Stimulated activated CD8-positive, alpha-beta memory T cell treated with anti-CD3 and anti-CD28 coated beads, Interleukin-15, amount 100 ng/mL, for 24 hours (primary cell): ENCODE results near the gene HLA-DQA2.
"Not testable (repeated sequence)": the region's sequence is repeated elsewhere in the genome, so short reads cannot be mapped to it uniquely, and the experiment has no call there.

Source experiments
- DNase-seq: peaks from one replicate; pipeline ENCODE4 v3.0.0-alpha.2; 2020; ENCODE audit warnings: low read depth

Gene HLA-DQA2

DNA sequence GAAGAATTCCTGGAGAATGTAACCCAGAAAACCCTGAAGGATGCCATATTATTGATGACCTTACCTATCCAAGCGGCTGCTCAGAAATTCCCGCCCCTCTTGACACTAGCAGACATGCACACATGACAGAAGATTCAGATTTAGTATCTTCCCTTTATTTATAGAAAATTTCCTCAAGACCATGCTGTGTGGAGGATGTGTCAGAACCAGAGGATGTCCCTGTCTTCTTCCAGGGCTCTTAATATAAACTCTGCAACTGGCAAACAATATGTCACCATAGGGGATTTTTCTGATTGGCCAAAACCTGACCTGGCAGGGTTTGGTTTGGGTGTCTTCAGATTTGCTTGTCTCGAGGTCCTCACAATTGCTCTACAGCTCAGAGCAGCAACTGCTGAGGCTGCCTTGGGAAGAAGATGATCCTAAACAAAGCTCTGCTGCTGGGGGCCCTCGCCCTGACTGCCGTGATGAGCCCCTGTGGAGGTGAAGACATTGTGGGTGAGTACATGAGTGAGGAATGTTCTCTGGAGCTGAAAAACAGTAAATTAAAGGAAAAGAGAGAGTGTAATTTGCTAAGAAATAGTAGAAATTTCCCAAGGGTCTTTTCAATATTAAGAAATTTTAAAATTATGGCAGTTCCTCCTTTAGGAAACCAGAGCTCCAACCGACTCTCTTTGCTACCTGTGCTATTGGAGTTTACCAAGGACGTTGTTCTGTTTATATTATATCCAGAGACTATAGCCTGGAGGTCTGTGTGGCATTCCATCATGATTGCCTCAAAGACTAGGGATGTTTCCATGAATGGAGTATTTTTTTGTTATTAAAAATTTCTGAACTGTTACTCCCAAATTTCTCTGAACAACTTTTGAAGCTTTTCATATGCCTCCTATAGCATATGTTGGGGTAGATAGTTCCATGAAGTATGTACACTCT, at the start of gene HLA-DQA2:
Gene HLA-DQA2, plus strand, starts transcription at position 361 of the 930 bp plus-strand sequence. Its CDS starts 53 bp downstream, at position 414.
- DNase-seq, result no peak

DNA sequence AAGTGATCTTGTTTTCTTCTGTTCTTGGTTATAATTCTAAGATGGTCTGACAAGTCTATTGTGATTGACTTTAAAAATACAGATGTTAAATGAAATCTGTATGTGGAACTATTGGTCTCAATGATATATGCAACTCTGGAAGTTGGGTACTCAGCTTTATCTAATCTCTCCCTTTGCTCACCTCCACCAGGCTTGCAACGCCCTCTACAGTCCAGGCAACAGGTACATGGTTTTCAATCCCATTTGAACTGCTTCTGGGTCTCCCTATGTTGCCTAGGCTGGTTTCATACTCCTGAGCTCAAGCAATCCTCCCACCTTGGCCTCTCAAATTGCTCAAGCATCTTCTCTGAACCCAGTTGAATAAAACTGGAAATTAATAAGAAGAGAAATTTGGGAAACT, 49.2 kb upstream of the HLA-DQA2 start:
- DNase-seq, result no peak

DNA sequence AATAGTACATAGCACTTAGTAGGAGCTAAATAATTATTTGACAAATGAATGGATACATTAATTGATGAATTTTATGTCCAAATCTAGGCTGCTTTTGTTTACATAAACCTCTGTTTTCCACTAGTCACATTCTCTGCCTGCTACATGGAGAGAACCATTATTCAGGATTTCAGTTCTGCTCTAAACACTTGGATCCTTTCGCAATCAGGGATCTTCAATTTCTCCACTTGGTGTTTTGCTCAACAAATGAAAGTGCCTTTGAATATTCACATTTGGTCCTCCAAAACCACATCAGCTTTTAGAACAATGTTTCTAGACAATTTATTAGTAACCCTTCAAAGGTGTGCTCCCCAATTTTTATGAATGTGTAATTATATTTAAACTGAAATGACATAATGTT, 44.2 kb upstream of the HLA-DQA2 start:
- no peak for DNase-seq

DNA sequence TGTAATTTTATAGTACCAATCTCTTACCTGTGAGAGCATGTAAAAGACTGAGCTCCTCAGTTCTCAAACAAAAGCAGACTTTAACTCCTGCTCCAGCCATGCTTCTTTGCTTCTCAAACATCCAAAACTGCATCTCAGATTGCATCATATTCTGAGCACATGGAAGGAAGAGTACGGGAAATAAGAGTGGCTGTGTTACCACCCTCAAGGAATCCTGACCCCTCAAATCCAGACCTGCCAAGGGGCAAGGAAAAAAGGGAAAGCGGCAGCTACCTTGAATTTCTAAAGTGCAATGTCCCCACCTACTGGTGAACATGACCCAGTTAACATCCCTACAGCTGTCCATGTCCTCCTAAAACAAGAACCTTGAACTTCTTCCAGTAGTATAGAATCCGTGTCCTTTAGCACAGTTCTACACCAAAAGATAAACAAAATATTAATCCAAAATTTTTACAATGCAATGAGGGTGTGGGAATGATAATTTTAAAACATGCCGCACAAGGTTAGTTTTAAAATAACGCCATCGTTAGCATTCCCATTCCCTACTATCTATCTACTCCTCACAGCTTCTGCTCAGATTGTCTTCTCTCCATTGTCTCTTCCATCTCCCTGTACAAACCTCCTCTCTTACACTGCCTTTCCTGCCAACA, 40.7 kb upstream of the HLA-DQA2 start:
- no peak for DNase-seq

DNA sequence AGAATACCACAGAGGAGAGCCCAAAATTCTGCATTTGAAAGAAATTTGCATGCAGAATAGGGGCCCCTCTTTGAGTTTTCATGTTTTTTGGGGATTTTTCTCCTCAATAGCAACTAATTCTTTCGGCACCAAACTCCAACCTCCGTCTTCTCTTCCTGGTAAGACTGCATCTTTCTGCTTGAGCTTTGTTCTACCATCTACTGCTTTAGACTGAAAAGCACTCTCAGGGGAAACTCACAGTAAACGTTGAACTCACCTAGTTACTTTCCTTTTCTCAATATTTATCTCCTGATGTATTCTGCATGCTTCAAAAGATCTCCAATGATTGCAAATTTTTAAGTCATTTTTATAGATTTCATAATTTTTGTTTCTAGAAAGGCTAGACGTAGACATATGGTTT, 37.8 kb upstream of the HLA-DQA2 start:
- DNase-seq, result no peak

DNA sequence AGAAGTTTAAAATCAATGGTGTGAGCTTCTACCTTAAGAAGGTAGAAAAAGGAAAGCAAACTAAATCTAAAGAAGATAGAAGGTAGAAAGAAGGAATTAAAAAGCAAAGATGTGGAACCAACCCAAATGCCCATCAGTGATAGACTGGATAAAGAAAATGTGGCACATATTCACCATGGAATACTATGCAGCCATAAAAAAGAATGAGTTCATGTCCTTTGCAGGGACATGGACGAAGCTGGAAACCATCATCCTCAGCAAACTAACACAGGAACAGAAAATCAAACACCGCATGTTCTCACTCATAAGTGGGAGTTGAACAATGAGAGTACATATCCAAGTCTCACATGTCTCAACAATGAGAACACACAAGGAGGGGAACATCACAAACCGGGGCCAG, 36.0 kb upstream of the HLA-DQA2 start:
- not testable (repeated sequence) for DNase-seq

DNA sequence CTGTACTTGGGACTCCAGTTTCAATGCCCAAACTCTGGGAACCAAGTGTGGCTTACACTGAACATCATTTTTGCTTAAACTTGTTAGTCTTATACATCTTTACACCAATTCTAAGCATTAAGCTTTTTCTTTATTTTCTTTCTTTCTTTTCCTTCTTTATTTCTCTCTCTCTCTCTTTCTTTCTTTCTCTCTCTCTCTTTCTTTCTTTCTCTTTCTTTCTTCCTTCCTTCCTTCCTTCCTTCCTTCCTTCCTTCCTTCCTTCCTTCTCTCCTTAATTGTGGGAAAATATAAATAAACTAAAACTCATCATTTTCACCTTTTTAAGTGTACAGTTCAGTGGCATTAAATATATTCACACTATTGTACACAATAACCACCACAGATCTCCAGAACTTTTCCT, 31.6 kb upstream of the HLA-DQA2 start:
- DNase-seq, result no peak

DNA sequence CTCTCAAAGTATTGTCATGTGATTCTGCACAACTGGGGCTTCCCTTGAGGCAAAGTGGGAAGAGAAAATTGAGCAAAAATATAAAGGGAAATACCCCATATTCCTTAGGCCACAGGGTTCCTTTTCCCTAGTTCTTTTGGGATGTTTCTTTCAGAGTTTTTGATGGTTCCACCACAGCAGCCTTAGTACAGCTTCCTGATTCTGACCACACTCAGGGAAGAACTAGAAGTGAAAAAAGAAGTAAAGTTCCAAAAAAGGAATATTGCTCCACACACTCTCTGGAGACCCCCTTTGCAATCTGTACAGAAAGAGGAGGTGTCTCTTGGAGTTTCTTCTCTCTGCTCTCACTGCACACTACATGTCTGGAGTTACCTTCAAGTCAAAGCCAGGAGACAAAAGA, 27.9 kb upstream of the HLA-DQA2 start:
- DNase-seq, result no peak

DNA sequence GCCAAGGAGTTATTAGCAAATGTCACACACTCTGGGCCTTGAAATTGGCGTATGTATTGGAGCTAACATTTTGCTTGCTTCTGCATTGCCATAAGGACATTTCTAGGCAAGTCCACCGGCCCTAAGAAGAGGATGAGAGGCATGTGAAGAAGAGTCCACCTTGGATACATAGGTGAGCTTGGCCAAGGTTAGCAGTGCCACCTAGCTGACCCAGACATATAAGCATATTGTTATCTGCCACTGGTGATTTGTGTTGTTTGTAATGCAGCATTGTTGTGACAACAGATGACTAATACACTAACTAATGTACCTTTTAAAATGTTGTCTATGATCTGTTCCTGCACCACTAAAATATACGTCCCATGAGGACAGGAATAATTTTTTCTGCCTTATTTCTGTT, 24.8 kb upstream of the HLA-DQA2 start:
- no peak for DNase-seq

DNA sequence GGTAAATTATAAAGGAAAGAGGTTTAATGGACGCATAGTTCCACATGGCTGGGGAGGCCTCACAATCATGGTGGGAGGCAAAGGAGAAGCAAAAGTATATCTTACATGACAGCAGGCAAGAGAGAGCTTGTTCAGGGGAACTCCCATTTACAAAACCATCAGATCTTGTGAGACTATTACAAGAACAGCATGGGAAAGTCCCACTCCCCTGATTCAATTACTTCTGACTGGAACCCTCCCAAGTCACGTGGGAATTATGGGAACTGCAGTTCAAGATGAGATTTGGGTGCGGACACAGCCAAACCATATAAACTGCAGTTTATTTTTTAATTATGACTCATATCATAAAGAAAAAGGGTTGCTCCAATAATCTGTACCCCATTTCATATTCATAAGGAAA, 22.3 kb upstream of the HLA-DQA2 start:
- no peak for DNase-seq

DNA sequence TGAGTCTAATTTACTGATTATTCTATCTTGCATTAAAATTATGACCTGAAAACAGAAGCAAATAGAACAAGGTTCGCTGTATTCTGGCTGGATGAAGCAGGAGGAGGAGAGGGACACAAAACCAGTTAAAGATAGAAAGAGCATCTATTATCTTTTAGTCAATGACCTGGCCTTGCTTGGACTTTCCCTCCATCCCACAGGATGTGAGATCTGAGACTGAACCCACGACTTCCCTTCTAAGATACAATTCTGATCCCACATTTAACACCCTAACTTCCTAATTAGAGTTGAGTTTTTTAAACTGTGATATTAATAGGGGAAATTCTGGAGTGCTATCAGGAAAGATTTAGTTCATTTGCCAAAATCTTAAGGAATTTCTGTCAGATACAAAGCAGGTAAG, 3.1 kb upstream of the HLA-DQA2 start:
- DNase-seq, result no peak

DNA sequence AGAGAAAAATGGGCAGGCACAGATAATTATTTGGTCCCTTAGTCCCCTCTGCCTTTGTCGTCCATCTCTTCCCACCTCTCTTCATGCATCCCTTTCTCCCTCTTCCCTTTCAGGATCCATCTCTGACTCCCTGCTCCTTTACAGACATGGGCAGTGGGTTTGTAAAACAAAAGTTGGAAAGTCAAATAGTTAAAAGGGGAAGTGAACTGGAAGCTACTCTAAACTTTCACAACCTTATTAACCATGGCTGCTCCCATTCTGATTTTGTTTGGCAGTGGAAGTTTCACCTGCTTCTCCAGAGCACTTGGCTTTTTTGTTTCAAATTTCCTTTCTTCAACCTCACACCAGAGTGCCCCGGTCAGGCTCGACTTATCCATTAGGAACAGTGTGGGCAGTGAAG, 1.2 kb downstream of the HLA-DQA2 start:
- no peak for DNase-seq

DNA sequence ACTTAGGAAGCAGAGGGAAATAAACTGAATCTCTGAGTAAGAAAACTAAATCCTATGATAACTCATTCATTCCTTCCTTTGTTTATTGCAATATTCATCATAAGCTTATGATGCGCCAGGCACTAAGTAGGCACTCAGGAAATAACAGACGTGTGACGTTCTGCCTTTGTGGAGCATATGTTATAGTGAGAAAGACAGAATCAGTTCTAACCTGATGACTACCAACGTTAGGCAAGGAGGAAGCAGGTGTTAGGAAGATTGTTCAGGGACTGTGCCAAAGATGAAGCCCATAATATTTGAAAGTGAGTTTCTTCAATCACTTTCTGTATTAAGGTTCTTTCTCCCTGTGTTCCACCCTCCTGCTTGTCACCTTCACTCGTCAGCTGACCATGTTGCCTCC, 3.6 kb downstream of the HLA-DQA2 start:
- no peak for DNase-seq

DNA sequence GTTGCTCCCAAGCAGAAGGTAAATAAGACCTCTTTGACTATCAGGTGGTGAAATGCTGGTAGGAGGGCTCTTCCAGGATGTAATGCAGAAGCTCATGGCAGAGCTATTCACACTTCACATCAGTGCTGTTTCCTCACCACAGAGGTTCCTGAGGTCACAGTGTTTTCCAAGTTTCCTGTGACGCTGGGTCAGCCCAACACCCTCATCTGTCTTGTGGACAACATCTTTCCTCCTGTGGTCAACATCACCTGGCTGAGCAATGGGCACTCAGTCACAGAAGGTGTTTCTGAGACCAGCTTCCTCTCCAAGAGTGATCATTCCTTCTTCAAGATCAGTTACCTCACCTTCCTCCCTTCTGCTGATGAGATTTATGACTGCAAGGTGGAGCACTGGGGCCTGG, 4.5 kb downstream of the HLA-DQA2 start:
- not testable (repeated sequence) for DNase-seq

DNA sequence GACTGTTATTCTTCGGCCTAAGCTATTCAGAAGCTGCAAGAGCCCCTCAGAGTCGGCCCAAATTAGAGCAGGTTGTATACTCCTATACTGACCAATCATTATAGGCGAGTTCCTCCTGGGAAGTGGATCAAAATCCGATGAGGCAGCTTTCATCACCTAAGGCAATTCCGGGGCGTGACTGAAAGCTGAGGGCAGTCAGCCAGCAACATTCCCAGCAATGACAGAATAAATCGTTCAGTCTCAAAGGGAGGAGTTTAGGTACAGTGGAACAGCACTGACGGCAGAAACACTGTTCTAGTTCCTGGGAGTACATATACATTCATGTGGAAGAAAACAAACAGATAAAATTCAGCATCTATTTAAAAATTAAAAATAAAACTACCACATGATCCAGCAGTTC, 11.4 kb downstream of the HLA-DQA2 start:
- DNase-seq, result no peak

DNA sequence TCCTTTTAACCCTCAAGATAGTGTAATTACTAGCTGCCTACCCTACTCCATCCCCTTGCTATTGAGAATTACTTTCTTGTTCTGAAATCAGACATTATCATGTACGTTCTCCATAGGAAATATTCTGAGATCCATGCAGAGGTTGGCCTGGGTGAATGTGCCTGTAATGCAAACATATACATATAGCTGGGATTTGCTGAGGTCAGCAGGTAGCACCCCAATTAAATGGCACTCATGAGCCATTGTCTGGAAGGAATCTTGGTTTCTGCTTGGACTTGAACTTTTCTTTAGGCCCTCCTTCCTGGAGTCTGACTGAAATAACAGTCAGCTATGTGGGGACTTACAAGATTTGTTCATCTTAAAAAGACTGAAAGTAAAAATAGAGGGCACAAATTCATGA, 18.5 kb downstream of the HLA-DQA2 start:
- DNase-seq, result no peak

DNA sequence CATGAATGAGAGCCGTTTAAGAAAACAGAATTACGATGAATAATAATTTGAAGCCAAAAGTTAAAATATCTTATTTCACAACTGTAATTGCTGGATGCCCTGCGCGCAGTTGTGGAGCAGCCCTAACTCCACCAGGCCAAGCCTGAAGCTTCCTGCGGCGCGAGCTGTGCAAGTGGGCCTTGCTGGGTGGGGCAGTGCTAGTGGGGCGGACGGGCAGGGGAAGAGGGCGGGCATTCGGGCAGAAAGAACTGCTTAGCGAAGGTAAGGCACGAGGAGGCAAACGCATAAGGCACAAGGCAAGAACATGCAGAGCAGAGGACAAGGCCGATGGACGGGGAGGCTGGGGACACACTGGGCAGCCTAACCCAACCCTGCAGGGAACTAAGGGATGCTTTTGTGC, 19.9 kb downstream of the HLA-DQA2 start:
- DNase-seq, result no peak

DNA sequence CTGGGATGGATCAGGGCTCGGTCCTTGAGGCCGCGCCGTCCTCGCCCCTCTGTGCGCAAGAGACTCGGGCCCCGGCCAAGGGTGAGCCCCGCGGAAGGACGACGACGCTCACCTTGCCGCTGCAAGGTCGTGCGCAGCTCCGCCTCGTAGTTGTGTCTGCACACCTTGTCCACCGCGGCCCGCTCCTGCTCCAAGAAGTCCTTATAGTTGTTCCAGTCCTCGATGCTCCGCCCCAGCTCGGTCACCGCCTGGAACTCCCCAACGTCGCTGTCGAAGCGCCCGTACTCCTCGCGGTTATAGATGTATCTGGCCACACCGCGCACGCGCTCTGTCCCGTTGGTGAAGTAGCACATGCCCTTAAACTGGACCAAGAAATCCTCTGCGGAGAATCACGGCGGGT, 20.4 kb downstream of the HLA-DQA2 start:
- no peak for DNase-seq

DNA sequence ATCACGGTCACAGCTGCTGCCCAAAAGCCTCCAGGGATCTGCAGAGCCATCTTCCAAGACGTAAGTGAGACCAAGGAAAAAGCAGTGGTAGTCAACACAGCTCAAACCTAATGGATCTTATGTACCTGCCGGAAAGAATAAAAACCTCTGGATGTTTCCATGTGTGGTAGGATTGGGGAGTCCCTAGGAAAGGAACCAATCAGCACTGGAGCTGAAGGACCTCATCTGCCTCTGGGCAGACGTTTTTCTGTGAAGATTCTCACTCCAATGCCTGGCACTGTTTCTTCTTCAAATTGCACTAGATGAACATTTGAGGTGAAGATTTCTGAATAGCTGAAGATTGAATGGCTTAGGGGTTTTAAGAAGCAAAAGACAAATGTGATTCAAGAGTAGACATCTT, 22.2 kb downstream of the HLA-DQA2 start, which contains the start of gene HLA-DQB2:
Gene HLA-DQB2, minus strand, starts transcription at position 112 of the 400 bp plus-strand sequence. Its CDS starts 62 bp downstream, at position 50.
- DNase-seq, result no peak

DNA sequence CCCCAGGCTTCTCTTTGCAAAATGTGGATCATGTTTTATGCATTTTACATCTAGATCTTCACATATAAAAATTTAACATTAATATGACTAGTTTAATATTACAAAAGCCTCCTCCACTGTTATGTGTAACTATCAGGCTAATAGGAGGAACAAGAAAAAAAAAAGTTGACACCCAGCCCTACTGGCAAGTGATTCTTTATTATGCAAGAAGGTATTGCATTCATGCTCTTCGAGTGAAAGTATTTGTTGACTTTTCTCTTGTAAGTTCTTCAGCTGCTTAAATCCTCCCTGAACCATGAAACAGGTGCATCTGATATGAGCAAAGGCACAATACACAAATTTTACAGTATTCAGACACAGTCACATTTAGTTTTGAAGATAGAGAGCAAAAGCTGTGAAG, 22.9 kb downstream of the HLA-DQA2 start:
- no peak for DNase-seq

DNA sequence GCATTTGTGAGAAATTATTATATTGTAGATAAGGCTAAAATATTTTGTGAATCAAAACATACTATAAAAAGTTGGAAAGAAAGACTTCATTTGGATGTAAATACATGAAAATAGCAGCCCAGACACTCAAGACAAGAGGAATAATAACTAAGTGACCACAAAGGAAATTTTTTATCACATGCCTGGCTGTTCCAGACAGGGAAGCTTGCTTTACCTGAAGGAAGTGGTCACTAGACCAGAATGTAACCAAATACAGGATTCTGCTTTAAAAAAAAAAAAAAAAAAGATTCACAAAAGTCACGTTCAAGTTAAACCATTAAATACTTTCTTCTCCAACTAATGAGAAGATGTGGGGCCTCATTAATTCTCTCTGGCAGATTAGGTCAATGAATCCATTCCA, 31.5 kb downstream of the HLA-DQA2 start:
- no peak for DNase-seq

DNA sequence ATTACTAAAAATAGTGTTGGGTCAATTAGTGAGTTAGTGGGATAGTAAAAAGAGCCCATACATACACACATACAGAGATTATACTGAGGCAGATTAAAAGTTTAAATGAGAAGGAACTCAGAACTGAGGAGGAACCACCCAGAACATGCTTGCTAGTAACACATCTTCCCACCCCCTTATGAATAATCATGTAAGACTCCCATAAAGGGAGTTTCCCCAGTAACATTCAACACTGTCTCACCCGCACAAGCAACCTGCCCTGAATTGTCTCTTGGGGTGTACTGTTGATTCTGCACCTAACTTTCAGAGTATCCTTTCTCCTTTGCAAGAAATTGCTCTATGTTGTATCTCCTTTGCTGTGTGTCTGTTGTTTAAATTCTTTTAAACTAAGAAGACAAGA, 33.2 kb downstream of the HLA-DQA2 start:
- DNase-seq, result no peak

DNA sequence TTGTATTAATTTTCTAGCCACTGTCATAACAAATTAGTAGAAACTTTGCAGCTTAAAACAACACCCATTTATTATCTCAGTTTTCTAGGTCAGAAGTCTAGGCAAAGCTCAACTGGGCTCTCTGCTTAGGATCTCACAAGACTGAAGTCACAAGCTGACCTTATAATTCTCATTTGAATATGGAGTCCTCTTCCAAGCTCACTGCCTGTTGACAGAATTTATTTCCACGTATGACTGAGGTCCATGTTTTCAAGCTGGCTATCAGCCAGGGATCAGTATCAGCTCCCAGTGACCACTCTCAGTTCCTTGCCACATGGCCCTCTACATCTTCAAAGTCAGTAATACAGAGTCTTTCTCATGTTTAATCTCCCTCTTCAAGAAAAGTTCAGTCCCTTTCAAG, 33.9 kb downstream of the HLA-DQA2 start:
- DNase-seq, result no peak
